SK-N-SH treated with all-trans-retinoic acid at 6 μM for 48 hours (cell line): Measurements from ENCODE around the gene FRK.

Experiments
- ATAC-seq: fragments of 200-7000 bp; cut with Tn5 transposase; 3 replicates; pipeline ENCODE4 v1.9.1; 2020; ENCODE audit warnings: mild to moderate bottlenecking, moderate library complexity
- ARNTL ChIP-seq: fragments of 450-650 bp; formaldehyde crosslinking; IDR thresholded peaks from 2 replicates; pipeline ENCODE4 v1.5.0; 2020; ENCODE audit warnings: low read depth, mild to moderate bottlenecking, moderate library complexity, borderline replicate concordance
- CSDC2 ChIP-seq: fragments of 250-450 bp; sonication (Bioruptor Pico); IDR thresholded peaks from 2 replicates; pipeline ENCODE4 v1.5.0; 2020; ENCODE audit warnings: mild to moderate bottlenecking, moderate library complexity
- ESRRG ChIP-seq: fragments of 250-450 bp; sonication (Bioruptor Pico); IDR thresholded peaks from 2 replicates; pipeline ENCODE4 v1.6.1; 2021; ENCODE audit warnings: mild to moderate bottlenecking
- GLIS3 ChIP-seq: fragments of 250-450 bp; sonication (Bioruptor Pico); IDR thresholded peaks from 2 replicates; pipeline ENCODE4 v1.5.0; 2020; ENCODE audit warnings: mild to moderate bottlenecking, moderate library complexity
- ISL1 ChIP-seq: fragments of 250-450 bp; sonication (Bioruptor Pico); IDR thresholded peaks from 2 replicates; pipeline ENCODE4 v2.1.2; 2022; ENCODE audit warnings: mild to moderate bottlenecking, moderate library complexity
- OSR1 ChIP-seq: fragments of 250-450 bp; sonication (Bioruptor Pico); IDR thresholded peaks from 2 replicates; pipeline ENCODE4 v1.8.0; 2022; ENCODE audit warnings: moderate library complexity, mild to moderate bottlenecking, inconsistent platforms
- PPARA ChIP-seq: fragments of 250-450 bp; sonication (Bioruptor Pico); IDR thresholded peaks from 2 replicates; pipeline ENCODE4 v1.5.0; 2020; ENCODE audit warnings: mild to moderate bottlenecking, borderline replicate concordance
- RARB ChIP-seq: fragments of 250-450 bp; sonication (Bioruptor Pico); IDR thresholded peaks from 2 replicates; pipeline ENCODE4 v1.8.0; 2021; ENCODE audit warnings: mild to moderate bottlenecking, moderate library complexity
- SNAI2 ChIP-seq: fragments of 250-450 bp; sonication (Bioruptor Pico); IDR thresholded peaks from 2 replicates; pipeline ENCODE4 v1.5.0; 2020; ENCODE audit warnings: mild to moderate bottlenecking, moderate library complexity
- TCF4 ChIP-seq: fragments of 250-450 bp; sonication (Bioruptor Pico); IDR thresholded peaks from 2 replicates; pipeline ENCODE4 v1.8.0; 2021; ENCODE audit warnings: mild to moderate bottlenecking, moderate library complexity, borderline replicate concordance
- ZC3H10 ChIP-seq: fragments of 250-450 bp; sonication (Bioruptor Pico); IDR thresholded peaks from 2 replicates; pipeline ENCODE4 v1.5.1; 2021; ENCODE audit warnings: mild to moderate bottlenecking, moderate library complexity
- ZFP3 ChIP-seq: fragments of 250-450 bp; sonication (Bioruptor Pico); IDR thresholded peaks from 2 replicates; pipeline ENCODE4 v1.5.0; 2020; ENCODE audit warnings: mild to moderate bottlenecking, moderate library complexity
- ZFP30 ChIP-seq: fragments of 450-650 bp; formaldehyde crosslinking; IDR thresholded peaks from 2 replicates; pipeline ENCODE4 v1.5.0; 2022; ENCODE audit warnings: mild to moderate bottlenecking, moderate library complexity
- ZNF565 ChIP-seq: fragments of 450-650 bp; formaldehyde crosslinking; conservative IDR thresholded peaks from 2 replicates; pipeline ENCODE4 v1.5.0; 2020; ENCODE audit warnings: low read depth, mild to moderate bottlenecking, moderate library complexity
- ZNF70 ChIP-seq: fragments of 450-650 bp; formaldehyde crosslinking; IDR thresholded peaks from 2 replicates; pipeline ENCODE4 v1.5.0; 2020; ENCODE audit warnings: mild to moderate bottlenecking, moderate library complexity
- ZNF8 ChIP-seq: fragments of 450-650 bp; formaldehyde crosslinking; IDR thresholded peaks from 2 replicates; pipeline ENCODE4 v1.5.0; 2020; ENCODE audit warnings: mild to moderate bottlenecking, moderate library complexity
- TF ChIP-seq, protein P1 (sequence below): fragments of 250-450 bp; sonication (Bioruptor Pico); IDR thresholded peaks from 2 replicates; pipeline ENCODE4 v1.5.0; 2020; ENCODE audit warnings: mild to moderate bottlenecking, moderate library complexity
- TF ChIP-seq, protein P2 (sequence below): fragments of 250-450 bp; sonication (Bioruptor Pico); IDR thresholded peaks from 2 replicates; pipeline ENCODE4 v1.8.0; 2021; ENCODE audit warnings: low read depth, mild to moderate bottlenecking, moderate library complexity, borderline replicate concordance
- TF ChIP-seq, protein P3 (sequence below): fragments of 250-450 bp; sonication (Bioruptor Pico); IDR thresholded peaks from 2 replicates; pipeline ENCODE4 v1.5.1; 2021; ENCODE audit warnings: mild to moderate bottlenecking, moderate library complexity
- TF ChIP-seq, protein P4 (sequence below): fragments of 250-450 bp; sonication (Bioruptor Pico); IDR thresholded peaks from 2 replicates; pipeline ENCODE4 v1.8.0; 2020; ENCODE audit warnings: mild to moderate bottlenecking, moderate library complexity, borderline replicate concordance
- TF ChIP-seq, protein P5 (sequence below): fragments of 250-450 bp; sonication (Bioruptor Pico); IDR thresholded peaks from 2 replicates; pipeline ENCODE4 v1.5.1; 2020; ENCODE audit warnings: low read depth, mild to moderate bottlenecking, moderate library complexity

Gene FRK

DNA sequence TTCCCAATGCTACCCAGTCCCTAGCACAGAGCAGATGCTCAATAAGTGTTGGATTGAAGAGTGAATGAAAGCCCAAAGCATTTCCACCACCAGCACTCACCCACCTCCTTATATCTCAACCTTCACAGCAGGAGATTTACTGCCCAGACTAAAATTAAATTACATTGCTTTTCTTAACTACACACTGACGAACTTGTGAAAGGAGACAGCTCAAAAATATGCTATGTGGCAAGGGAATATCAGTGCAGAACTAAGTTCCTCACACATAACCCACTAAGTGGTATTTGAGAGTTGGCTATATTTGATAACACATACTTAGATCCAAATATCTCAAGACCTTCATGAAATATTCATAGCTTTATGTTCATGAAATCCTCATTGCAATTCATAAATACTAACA, 137.7 kb downstream of the FRK start:
- no peak for ATAC-seq
- TF ChIP-seq CSDC2 (CRISPR knock-in tag) (no peak), ZNF70 (CRISPR knock-in tag) (no peak), ARNTL (no peak), GLIS3 (no peak), OSR1 (no peak), ZC3H10 (CRISPR knock-in tag) (no peak), ZNF8 (no peak), ZFP30 (CRISPR knock-in tag) (no peak), SNAI2 (CRISPR knock-in tag) (no peak), ZNF565 (CRISPR knock-in tag) (no peak), ISL1 (CRISPR knock-in tag) (no peak), ESRRG (CRISPR knock-in tag) (no peak), RARB (CRISPR knock-in tag) (no peak), PPARA (CRISPR knock-in tag) (no peak), ZFP3 (CRISPR knock-in tag) (no peak), TCF4 (CRISPR knock-in tag) (no peak)
- TF ChIP-seq, protein P1, sequence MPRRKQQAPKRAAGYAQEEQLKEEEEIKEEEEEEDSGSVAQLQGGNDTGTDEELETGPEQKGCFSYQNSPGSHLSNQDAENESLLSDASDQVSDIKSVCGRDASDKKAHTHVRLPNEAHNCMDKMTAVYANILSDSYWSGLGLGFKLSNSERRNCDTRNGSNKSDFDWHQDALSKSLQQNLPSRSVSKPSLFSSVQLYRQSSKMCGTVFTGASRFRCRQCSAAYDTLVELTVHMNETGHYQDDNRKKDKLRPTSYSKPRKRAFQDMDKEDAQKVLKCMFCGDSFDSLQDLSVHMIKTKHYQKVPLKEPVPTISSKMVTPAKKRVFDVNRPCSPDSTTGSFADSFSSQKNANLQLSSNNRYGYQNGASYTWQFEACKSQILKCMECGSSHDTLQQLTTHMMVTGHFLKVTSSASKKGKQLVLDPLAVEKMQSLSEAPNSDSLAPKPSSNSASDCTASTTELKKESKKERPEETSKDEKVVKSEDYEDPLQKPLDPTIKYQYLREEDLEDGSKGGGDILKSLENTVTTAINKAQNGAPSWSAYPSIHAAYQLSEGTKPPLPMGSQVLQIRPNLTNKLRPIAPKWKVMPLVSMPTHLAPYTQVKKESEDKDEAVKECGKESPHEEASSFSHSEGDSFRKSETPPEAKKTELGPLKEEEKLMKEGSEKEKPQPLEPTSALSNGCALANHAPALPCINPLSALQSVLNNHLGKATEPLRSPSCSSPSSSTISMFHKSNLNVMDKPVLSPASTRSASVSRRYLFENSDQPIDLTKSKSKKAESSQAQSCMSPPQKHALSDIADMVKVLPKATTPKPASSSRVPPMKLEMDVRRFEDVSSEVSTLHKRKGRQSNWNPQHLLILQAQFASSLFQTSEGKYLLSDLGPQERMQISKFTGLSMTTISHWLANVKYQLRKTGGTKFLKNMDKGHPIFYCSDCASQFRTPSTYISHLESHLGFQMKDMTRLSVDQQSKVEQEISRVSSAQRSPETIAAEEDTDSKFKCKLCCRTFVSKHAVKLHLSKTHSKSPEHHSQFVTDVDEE (CRISPR knock-in tag), result no peak
- TF ChIP-seq, protein P2, sequence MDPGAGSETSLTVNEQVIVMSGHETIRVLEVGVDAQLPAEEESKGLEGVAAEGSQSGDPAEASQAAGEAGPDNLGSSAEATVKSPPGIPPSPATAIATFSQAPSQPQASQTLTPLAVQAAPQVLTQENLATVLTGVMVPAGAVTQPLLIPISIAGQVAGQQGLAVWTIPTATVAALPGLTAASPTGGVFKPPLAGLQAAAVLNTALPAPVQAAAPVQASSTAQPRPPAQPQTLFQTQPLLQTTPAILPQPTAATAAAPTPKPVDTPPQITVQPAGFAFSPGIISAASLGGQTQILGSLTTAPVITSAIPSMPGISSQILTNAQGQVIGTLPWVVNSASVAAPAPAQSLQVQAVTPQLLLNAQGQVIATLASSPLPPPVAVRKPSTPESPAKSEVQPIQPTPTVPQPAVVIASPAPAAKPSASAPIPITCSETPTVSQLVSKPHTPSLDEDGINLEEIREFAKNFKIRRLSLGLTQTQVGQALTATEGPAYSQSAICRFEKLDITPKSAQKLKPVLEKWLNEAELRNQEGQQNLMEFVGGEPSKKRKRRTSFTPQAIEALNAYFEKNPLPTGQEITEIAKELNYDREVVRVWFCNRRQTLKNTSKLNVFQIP (CRISPR knock-in tag), result no peak
- TF ChIP-seq, protein P3, sequence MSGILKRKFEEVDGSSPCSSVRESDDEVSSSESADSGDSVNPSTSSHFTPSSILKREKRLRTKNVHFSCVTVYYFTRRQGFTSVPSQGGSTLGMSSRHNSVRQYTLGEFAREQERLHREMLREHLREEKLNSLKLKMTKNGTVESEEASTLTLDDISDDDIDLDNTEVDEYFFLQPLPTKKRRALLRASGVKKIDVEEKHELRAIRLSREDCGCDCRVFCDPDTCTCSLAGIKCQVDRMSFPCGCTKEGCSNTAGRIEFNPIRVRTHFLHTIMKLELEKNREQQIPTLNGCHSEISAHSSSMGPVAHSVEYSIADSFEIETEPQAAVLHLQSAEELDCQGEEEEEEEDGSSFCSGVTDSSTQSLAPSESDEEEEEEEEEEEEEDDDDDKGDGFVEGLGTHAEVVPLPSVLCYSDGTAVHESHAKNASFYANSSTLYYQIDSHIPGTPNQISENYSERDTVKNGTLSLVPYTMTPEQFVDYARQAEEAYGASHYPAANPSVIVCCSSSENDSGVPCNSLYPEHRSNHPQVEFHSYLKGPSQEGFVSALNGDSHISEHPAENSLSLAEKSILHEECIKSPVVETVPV (CRISPR knock-in tag), result no peak
- TF ChIP-seq, protein P4, sequence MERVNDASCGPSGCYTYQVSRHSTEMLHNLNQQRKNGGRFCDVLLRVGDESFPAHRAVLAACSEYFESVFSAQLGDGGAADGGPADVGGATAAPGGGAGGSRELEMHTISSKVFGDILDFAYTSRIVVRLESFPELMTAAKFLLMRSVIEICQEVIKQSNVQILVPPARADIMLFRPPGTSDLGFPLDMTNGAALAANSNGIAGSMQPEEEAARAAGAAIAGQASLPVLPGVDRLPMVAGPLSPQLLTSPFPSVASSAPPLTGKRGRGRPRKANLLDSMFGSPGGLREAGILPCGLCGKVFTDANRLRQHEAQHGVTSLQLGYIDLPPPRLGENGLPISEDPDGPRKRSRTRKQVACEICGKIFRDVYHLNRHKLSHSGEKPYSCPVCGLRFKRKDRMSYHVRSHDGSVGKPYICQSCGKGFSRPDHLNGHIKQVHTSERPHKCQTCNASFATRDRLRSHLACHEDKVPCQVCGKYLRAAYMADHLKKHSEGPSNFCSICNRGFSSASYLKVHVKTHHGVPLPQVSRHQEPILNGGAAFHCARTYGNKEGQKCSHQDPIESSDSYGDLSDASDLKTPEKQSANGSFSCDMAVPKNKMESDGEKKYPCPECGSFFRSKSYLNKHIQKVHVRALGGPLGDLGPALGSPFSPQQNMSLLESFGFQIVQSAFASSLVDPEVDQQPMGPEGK, result no peak

DNA sequence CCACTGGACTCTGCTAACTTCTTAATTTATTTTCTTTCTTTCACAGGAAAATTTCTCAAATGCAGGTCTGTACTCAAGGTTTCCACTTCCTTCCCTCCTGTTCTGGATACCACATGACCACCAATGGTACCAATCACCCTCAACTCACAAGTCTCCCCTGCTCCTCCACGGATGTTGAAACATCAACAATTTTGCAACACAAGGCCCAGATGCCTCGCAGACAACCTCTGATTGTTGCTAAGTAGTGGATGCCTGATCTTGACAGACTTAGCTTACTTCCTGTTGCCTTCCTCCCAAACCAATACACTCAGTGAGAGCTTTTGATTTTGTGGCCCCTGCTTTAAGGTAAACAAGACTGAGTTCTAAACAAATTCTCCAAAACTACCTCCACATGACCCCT, 146.6 kb downstream of the FRK start:
- TF ChIP-seq, protein P5, sequence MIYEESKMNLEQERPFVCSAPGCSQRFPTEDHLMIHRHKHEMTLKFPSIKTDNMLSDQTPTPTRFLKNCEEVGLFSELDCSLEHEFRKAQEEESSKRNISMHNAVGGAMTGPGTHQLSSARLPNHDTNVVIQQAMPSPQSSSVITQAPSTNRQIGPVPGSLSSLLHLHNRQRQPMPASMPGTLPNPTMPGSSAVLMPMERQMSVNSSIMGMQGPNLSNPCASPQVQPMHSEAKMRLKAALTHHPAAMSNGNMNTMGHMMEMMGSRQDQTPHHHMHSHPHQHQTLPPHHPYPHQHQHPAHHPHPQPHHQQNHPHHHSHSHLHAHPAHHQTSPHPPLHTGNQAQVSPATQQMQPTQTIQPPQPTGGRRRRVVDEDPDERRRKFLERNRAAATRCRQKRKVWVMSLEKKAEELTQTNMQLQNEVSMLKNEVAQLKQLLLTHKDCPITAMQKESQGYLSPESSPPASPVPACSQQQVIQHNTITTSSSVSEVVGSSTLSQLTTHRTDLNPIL (CRISPR knock-in tag), result no peak
- TF ChIP-seq TCF4 (CRISPR knock-in tag) (no peak), ZFP3 (CRISPR knock-in tag) (no peak), SNAI2 (CRISPR knock-in tag) (no peak)
- TF ChIP-seq, protein P2 (CRISPR knock-in tag), result no peak
- ATAC-seq, result no peak
